Right ventricle myocardium inferior (tissue), 1 donor: Measurements from ENCODE around the gene TSEN34. TPM values are rescaled to one million over a fixed set of nuclear protein-coding genes. Genes with fewer than 3 reads are reported as not detected.
"Not testable (repeated sequence)": the region's sequence is repeated elsewhere in the genome, so short reads cannot be mapped to it uniquely, and the experiment has no call there.

Experiments used
- ATAC-seq: fragments of 200-7000 bp; cut with Tn5 transposase; one replicate; pipeline ENCODE4 v1.9.1; 2020; ENCODE audit warnings: mild to moderate bottlenecking, moderate library complexity
- DNase-seq: peaks from one replicate; pipeline ENCODE4 v3.0.0; 2021; ENCODE audit errors: missing footprints
- intact Hi-C: fragments of 100-400 bp; cut with DNase I; formaldehyde crosslinking; loops from one replicate; pipeline ENCODE4 v1.11.0; 2022
- total RNA-seq: library from RNA; stranded (reverse); fragmentation: NEBNext Ultra II Directional; extraction: Animal tissue kit (Norgen Biotek cat#: 25700); gene quantifications from one replicate; pipeline ENCODE4 v1.2.1, GENCODE V29; 2021
- donor health status: DM: no; HTN: yes; CAD: no; lungs with severe emphysema.

TSEN34 gene
- total RNA-seq, 1 donor from 2014 or later = 16.1 TPM

GRCh38 chr19:54203151-54203611 lies 12.1 kb downstream of the TSEN34 start:
- ATAC-seq (no peak), DNase-seq (no peak)
- intact Hi-C loops = no loop called here

DNA sequence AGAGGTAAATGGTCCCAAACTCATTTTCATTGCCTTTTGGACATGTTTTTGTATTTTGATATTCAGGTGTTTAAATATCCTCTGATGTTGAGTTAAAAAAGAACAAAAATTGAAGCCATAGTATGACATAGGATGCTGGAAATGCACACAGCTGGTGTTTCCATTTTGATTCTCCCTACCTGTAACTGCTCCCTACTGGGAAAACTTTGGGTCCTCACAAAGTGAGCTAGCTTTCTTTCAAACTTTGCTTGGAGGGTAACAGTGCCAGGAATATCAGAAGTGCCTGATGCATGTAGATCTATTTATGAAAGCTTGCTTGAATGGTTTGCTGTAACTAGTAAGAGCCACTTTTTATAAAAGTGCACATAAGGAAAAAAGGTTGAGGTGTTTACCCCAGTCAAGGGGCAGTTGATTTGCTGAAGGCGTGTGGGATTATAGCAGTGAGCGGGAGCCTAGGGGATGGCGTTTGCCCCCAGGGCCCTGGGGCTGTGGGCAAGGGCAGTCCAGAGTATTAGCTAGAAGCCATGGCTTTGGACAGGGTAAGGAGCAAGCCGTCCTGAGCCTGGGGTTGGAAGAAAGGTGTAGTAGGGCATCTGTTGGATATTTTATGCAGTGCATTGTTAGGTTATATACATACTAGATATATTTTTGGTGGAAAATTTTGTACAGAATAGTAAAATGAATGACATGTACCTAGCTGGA lies 13.8 kb downstream of the TSEN34 start:
- DNase-seq (no peak), ATAC-seq (no peak)
- intact Hi-C loops = no loop called here

GRCh38 chr19:54206030-54206830 lies 15.1 kb downstream of the TSEN34 start:
- intact Hi-C loops = no loop called here
- DNase-seq (no peak), ATAC-seq (no peak)

GRCh38 chr19:54206831-54207177 lies 15.7 kb downstream of the TSEN34 start:
- ATAC-seq (no peak), DNase-seq (no peak)
- intact Hi-C loops = no loop called here

GRCh38 chr19:54207193-54207592 lies 16.1 kb downstream of the TSEN34 start:
- ATAC-seq, intact Hi-C loops: not testable (repeated sequence)
- peak; percentile 84 for DNase-seq

DNA sequence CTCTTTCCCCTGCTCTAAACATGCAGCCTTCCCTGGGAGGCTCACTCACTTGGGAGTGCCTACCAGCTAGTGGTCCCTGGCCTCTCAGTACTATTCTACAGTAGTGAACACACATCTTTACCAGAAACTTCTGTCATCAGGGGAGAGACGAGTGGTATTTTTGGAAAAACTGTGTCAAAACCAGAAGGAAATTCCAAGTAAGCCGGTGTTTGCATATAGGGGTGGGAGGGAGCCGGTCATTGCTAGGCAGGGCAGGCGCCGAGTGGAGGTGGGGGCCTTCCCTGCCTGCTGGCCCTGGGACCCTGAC lies 16.5 kb downstream of the TSEN34 start:
- no peak for DNase-seq
- no peak for ATAC-seq
- intact Hi-C loops = no loop called here

GRCh38 chr19:54207983-54208783 lies 17.1 kb downstream of the TSEN34 start:
- intact Hi-C loops = no loop called here
- ATAC-seq = peak; percentile 70
- DNase-seq = peak; percentile 86

DNA sequence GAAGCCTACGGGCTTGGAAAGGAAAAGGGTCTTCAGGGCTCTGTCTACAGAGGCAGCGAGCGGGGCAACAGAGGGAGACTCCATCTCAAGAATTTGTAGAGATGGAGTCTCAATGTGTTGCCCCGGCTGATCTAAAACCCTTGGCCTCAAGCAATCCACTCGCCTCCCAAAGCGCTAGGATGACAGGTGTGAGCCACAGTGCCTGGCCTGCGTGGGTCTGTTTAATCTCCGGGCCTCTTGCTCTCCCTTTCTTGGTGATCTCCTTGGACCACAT lies 17.6 kb downstream of the TSEN34 start:
- intact Hi-C loops = no loop called here
- no peak for ATAC-seq
- no peak for DNase-seq

DNA sequence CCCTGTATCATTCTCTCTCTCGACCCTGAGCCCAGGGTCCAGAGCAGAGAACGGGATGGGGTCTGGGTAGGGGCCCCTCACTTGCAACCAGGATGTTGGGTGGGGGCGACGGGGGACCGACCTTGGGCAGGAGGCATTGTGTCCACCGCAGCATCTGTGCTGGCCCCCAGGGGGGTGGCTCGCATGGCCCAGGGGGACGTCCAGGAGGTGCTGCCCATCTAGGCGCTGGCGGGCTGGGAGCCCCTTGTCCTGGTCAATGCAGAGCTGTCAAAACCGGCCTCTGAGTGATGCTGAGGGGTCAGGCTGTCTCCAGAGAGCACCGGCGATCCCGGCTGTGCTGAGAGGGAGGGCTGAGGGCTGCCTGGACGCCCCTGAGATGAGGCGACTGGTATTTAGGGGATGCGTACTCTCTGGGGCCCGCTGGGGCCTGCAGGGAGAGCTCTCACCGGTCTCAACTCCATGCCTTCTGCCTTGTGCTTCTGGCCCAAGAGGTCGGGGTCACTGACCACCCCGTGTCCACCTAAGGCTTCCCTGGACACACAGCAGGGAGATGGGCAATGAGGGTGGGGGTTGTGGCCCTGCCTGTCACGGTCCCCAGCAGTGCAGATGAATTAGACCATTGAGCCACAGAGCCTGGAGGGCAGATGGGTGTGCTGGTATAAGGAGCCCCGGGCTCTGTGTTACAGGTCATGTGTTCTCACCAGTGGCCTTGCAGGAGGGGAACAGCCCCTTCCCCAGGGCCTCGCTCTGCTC lies 18.1 kb downstream of the TSEN34 start:
- intact Hi-C loops = no loop called here
- ATAC-seq (no peak), DNase-seq (no peak)

DNA sequence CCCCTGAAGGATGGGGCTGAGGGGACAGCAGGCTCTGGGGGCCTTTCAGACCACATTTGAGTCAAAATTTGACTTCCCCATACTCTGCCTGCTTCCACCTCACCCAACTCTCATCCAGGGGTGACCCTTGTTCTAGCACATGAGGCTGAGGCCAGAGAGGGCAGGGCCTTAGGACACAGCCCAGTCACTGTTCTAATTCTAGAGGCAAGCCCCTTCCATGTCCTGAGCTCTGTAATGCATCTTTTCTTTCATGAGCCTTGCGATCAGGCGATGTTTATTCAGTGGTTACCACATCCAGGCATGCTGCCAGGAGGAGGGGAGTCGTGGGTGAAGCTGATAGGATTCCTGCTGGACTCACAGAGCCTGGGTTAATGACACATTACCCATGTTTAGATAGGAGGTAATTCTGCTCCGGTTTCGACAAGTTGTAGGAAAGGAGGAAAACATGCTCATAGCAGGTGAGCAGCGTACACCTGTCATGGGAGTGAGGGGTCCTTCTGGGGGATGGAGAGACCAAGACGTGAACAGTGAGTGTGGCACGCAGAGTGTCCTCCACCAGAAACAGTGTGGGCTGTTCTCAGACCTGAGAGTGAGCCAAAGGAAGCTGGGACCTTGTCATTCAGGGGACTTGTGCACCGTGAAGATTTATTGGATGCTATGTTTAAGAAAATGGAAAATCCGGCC lies 18.8 kb downstream of the TSEN34 start:
- ATAC-seq = peak; percentile 67
- intact Hi-C loops = no loop called here

GRCh38 chr19:54211235-54211634 lies 20.1 kb downstream of the TSEN34 start:
- ATAC-seq = no peak
- intact Hi-C loops = no loop called here
- no peak for DNase-seq

More for the DNA sequence above, 18.8 kb downstream of the TSEN34 start:
- DNase-seq = peak; percentile 91

GRCh38 chr19:54214217-54214616 lies 23.1 kb downstream of the TSEN34 start:
- ATAC-seq, DNase-seq, intact Hi-C loops: not testable (repeated sequence)

DNA sequence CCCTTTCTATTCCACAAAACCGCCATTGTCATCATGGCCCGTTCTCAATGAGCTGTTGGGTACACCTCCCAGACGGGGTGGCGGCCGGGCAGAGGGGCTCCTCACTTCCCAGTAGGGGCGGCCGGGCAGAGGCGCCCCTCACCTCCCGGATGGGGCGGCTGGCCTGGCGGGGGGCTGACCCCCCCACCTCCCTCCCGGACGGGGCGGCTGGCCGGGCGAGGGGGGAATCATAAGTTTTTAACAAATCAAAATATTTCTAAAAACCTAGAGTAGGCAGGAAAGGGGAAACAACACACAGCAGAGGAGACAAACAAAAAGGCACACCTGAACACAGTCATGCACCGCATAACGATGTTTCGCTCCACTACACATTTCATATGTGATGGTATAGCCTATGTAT lies 23.6 kb downstream of the TSEN34 start:
- DNase-seq, intact Hi-C loops, ATAC-seq: not testable (repeated sequence)

GRCh38 chr19:54216869-54217268 lies 25.8 kb downstream of the TSEN34 start:
- no peak for DNase-seq
- no peak for ATAC-seq
- intact Hi-C loops = no loop called here

DNA sequence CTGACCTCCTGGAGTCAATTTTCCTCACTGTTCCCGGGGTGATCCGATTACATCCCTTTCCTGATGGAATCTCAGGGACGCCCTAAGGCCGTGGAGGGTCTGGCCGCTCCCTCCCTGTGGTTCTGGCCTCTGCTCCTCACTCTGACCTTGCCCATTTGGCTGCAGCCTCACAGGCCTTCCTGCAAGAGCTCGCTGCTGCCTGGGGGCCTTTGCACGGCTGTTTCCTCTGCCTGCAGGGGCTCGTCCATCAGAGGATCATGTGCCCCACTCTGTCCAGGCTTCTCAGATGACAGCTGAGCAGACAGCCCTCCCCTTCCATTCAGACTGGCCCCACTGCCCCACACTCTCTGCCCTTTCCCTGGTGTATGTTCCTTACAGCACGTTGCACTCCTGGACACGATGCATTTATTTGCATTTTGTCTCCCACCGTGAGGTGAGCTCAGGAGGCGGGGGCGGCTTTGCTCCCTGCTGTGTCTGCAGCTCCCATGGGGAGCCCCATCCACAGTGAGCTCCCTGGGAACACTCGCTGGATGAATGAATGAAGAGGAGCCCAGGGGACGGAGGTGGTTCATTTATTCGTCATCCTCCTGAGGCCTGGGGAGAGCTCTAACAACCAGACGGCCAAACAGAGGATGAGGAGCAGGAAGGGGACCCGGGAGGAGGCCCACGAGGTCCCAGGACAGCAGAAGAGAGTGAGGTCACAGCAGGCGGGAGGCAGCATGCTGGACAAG lies 26.6 kb downstream of the TSEN34 start:
- DNase-seq, ATAC-seq, intact Hi-C loops: not testable (repeated sequence)

GRCh38 chr19:54218259-54218658 lies 27.2 kb downstream of the TSEN34 start:
- intact Hi-C loops = no loop called here
- ATAC-seq (no peak), DNase-seq (no peak)

DNA sequence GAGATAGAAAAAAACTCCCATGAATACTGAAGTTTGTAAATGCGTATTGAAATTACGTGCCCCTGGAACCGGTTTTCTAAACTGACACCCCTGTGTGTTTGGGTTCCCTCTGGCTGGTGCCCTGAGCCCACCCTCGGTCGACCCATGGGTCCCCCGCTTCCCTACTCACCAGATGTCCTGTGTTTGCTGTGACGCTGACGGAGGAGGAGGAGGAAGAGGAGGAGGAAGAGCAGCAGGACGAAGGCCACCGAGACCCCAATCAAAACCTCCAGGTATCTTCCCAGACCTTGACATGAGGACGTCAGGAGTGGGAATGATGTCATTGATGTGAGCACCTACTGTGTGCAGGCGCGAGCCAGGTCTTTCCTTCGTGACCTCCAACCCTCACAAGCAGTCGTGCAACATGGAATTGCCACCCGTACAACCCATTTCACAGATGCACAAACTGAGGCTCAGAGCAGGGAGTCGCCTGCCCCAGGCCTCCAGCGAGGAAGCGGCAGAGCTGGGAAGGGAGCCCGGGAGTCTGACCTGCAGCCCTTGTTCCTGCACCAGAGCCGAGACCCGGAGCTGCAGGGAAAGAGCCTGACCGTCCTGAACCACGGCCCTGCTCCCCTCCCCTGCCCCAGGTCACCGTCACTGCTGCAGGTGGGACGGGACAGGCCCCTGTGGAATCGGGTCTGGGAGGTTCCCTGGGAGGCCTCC lies 28.0 kb downstream of the TSEN34 start:
- no peak for ATAC-seq
- no peak for DNase-seq
- intact Hi-C loops = no loop called here
